Mesendoderm (in vitro differentiated cells): ENCODE measurements around the gene TSPAN5.
A peak's percentile ranks its signal among the peaks of the same experiment; 100 is the strongest.

Source experiments
- DNase-seq: peaks from one replicate; pipeline ENCODE4 v3.0.0; 2013
- H2AK5ac ChIP-seq: 2 replicates; pipeline ENCODE4 v1.6.1; 2013; ENCODE audit warnings: low read length, inconsistent platforms
- H2BK120ac ChIP-seq: 2 replicates; pipeline ENCODE4 v1.6.1; 2013; ENCODE audit warnings: low read depth, mild to moderate bottlenecking, low read length, moderate library complexity, mixed read lengths
- H2BK15ac ChIP-seq: replicated peaks from 2 replicates; pipeline ENCODE4 v1.6.1; 2013; ENCODE audit warnings: low read depth, mild to moderate bottlenecking, moderate library complexity
- H2BK5ac ChIP-seq: 2 replicates; pipeline ENCODE4 v1.6.1; 2013; ENCODE audit warnings: low read length, inconsistent platforms
- H3K18ac ChIP-seq: 2 replicates; pipeline ENCODE4 v1.6.1; 2013; ENCODE audit warnings: mild to moderate bottlenecking, low read length, mixed read lengths
- H3K23ac ChIP-seq: one replicate; pipeline ENCODE4 v1.6.1; 2013; ENCODE audit warnings: low read length
- H3K27ac ChIP-seq: 2 replicates; pipeline ENCODE4 v1.5.1; 2013; ENCODE audit warnings: low read depth, mild to moderate bottlenecking, inconsistent platforms, low read length, moderate library complexity
- H3K27me3 ChIP-seq: 2 replicates; pipeline ENCODE4 v1.6.1; 2013; ENCODE audit warnings: low read length, control low read depth, mild to moderate bottlenecking, inconsistent platforms; ENCODE audit not compliant: insufficient read depth, poor library complexity
- H3K36me3 ChIP-seq: 2 replicates; pipeline ENCODE4 v1.6.1; 2013; ENCODE audit warnings: low read length, inconsistent platforms; ENCODE audit not compliant: control insufficient read depth, insufficient read depth
- H3K4ac ChIP-seq: one replicate; pipeline ENCODE4 v1.6.1; 2013; ENCODE audit warnings: low read depth, mild to moderate bottlenecking, low read length, moderate library complexity
- H3K4me1 ChIP-seq: 2 replicates; pipeline ENCODE4 v1.6.1; 2013; ENCODE audit warnings: low read depth, low read length, inconsistent platforms; ENCODE audit not compliant: control insufficient read depth
- H3K4me2 ChIP-seq: 2 replicates; pipeline ENCODE4 v1.6.1; 2013; ENCODE audit warnings: low read length
- H3K4me3 ChIP-seq: 2 replicates; pipeline ENCODE4 v1.5.1; 2013; ENCODE audit warnings: mild to moderate bottlenecking, low read length
- H3K56ac ChIP-seq: one replicate; pipeline ENCODE4 v1.6.1; 2013; ENCODE audit warnings: low read length
- H3K79me1 ChIP-seq: 2 replicates; pipeline ENCODE4 v1.6.1; 2013; ENCODE audit warnings: low read length, inconsistent platforms
- H3K79me2 ChIP-seq: 2 replicates; pipeline ENCODE4 v1.6.1; 2013; ENCODE audit warnings: mild to moderate bottlenecking, low read length; ENCODE audit not compliant: control insufficient read depth, insufficient read depth
- H3K9ac ChIP-seq: 2 replicates; pipeline ENCODE4 v1.6.1; 2013; ENCODE audit warnings: low read length, inconsistent platforms
- H4K5ac ChIP-seq: one replicate; pipeline ENCODE4 v1.6.1; 2013; ENCODE audit warnings: low read length
- H4K8ac ChIP-seq: one replicate; pipeline ENCODE4 v1.6.1; 2013; ENCODE audit warnings: low read depth, mild to moderate bottlenecking, control low read depth, low read length, moderate library complexity
- WGBS: extraction: QIAGEN DNeasy Blood & Tissue Kit; methylation state at CpG from one replicate; pipeline ENCODE4 v1.1.7; 2013; ENCODE audit warnings: low lambda C conversion rate, missing lambda C conversion rate; ENCODE audit not compliant: insufficient coverage; ENCODE audit errors: extremely low coverage; 5-methylcytosine and 5-hydroxymethylcytosine counted together

TSPAN5 gene

DNA sequence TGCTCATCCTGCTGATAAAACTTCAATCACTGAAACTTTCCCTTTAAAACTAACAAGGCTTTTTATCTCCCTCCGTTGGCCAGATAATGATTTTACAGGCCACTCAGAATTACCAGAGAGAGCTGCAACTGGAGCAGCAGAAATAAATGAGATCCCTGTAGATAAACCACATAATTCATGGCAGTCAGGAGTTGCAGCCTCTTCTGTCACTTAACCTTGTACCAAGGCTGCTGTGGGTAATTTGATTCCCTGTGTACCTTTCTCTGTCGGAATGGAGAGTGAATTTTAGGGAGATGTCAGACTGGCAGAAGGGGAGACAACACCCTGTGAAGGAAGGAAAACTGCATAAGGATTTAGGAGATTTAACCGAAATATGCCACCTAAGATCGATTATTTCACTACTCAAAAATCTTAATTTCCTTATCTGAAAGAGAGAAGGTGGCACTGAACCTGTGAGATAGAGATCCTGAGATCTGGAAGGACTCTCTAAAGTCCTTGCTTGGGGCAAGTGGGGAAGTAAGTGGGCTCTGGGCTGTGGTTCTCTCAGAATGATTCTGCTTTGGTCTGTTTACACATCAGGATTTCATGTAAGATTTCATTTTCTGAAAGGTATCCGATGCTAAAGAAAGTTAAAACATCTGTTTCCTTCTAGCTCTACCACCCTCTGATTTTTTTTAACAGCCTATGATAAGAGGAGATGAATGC, 14.3 kb upstream of the TSPAN5 start:
- whole genome bisulfite sequencing: no CpG with 5 or more reads among the region's 5 CpGs
- H3K27ac ChIP-seq: peak overlapping the region; percentile 27
- H2BK5ac ChIP-seq: peak overlapping the region; percentile 26
- no peak overlapping the region for H3K4ac ChIP-seq
- H3K4me3 ChIP-seq: no peak overlapping the region
- H2AK5ac ChIP-seq: no peak overlapping the region
- peaks cover 7% of the 10 kb centered on the region for H3K4me1 ChIP-seq
- H2BK120ac ChIP-seq: no peak overlapping the region
- H2BK15ac ChIP-seq: no peak overlapping the region
- H3K56ac ChIP-seq: no peak overlapping the region
- no peaks in the 10 kb centered on the region for H3K27me3 ChIP-seq
- H3K79me1 ChIP-seq: no peaks in the 10 kb centered on the region
- no peaks in the 10 kb centered on the region for H3K36me3 ChIP-seq
- no peak overlapping the region for H3K4me2 ChIP-seq
- no peak overlapping the region for H3K23ac ChIP-seq
- no peaks in the 10 kb centered on the region for H3K79me2 ChIP-seq
- H4K5ac ChIP-seq: no peak overlapping the region
- H3K18ac ChIP-seq: no peak overlapping the region
- H4K8ac ChIP-seq: no peak overlapping the region
- H3K9ac ChIP-seq: no peak overlapping the region
- peak; percentile 72 for DNase-seq

DNA sequence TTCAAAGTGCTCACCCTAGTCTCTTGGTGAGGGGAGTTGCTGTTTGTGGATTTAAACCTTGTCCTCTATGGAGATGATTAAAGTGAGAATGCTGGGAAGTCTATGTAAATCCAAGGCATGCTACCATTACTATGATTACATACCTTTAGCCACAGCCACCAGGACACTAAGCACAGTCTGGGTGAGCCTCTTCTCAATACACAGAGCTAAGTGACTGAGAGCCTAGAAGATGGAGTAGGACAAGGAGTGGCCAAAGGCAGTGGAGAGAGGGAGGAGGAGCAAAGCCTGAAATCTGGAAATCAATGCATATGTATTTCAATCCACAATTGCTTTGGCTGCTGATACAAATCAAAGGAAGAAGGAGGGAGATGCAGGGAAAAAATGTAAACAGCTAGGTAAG, 12.7 kb upstream of the TSPAN5 start:
- H4K5ac ChIP-seq: no peak overlapping the region
- no peak overlapping the region for H3K18ac ChIP-seq
- no peak overlapping the region for H3K27ac ChIP-seq
- H2AK5ac ChIP-seq: no peak overlapping the region
- H3K4me2 ChIP-seq: no peak overlapping the region
- no peak overlapping the region for H3K56ac ChIP-seq
- H3K27me3 ChIP-seq: no peaks in the 10 kb centered on the region
- H3K36me3 ChIP-seq: no peaks in the 10 kb centered on the region
- H2BK5ac ChIP-seq: no peak overlapping the region
- H3K23ac ChIP-seq: no peak overlapping the region
- H2BK120ac ChIP-seq: no peak overlapping the region
- peaks cover 7% of the 10 kb centered on the region for H3K4me1 ChIP-seq
- H4K8ac ChIP-seq: no peak overlapping the region
- DNase-seq: peak; percentile 56
- H2BK15ac ChIP-seq: no peak overlapping the region
- H3K79me1 ChIP-seq: no peaks in the 10 kb centered on the region
- no peak overlapping the region for H3K4ac ChIP-seq
- no peak overlapping the region for H3K9ac ChIP-seq
- no peaks in the 10 kb centered on the region for H3K79me2 ChIP-seq
- H3K4me3 ChIP-seq: no peak overlapping the region

DNA sequence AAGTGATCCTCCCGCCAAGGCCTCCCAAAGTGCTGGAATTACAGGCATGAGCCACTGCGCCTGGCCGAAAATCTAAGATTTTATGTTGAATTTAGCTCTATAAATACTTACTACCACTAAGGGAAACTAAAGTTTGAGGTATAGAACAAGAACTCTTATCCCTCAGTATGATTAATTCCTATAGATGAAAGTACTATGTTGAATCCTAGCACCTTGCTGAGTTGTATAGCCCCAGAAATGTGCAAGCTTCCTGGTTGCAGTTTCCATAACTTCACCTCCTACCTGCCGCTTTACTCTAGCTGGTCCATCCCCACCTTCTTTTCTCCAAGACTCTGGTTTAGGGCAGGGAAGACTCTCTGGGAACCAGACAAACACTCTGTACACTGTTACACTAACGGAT, 11.8 kb upstream of the TSPAN5 start:
- H2AK5ac ChIP-seq: no peak overlapping the region
- H4K5ac ChIP-seq: no peak overlapping the region
- no peak overlapping the region for H3K27ac ChIP-seq
- no peak overlapping the region for H3K23ac ChIP-seq
- H3K4me1 ChIP-seq: peaks cover 7% of the 10 kb centered on the region
- no peaks in the 10 kb centered on the region for H3K79me1 ChIP-seq
- WGBS: no CpG with 5 or more reads among the region's 5 CpGs
- H3K27me3 ChIP-seq: no peaks in the 10 kb centered on the region
- H3K4me3 ChIP-seq: no peak overlapping the region
- H3K4ac ChIP-seq: no peak overlapping the region
- H3K9ac ChIP-seq: no peak overlapping the region
- no peak overlapping the region for H3K18ac ChIP-seq
- no peak overlapping the region for H2BK15ac ChIP-seq
- no peak overlapping the region for H4K8ac ChIP-seq
- no peak overlapping the region for H2BK5ac ChIP-seq
- no peak overlapping the region for H3K4me2 ChIP-seq
- H3K56ac ChIP-seq: no peak overlapping the region
- H3K79me2 ChIP-seq: no peaks in the 10 kb centered on the region
- no peak for DNase-seq
- H2BK120ac ChIP-seq: no peak overlapping the region
- no peaks in the 10 kb centered on the region for H3K36me3 ChIP-seq

DNA sequence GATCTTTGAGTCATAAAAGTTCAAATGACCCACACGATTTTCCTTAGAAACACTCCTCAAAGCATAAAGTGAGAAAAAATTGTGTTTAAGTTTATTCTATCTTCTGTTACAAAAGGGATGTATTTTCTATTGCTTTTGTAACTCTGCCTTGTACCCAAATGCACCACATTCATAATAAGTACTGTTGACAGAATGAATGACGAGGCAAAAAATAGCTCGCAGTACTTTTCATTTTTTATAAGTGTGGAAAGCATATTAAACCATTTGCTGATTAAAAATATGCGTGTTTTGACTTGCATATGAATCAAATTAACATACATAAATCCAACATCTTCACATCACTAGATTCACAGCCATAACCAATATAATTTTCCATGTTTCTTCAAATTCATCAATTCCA, 11.2 kb upstream of the TSPAN5 start:
- no peak overlapping the region for H2AK5ac ChIP-seq
- H4K8ac ChIP-seq: no peak overlapping the region
- H3K36me3 ChIP-seq: no peaks in the 10 kb centered on the region
- H3K18ac ChIP-seq: no peak overlapping the region
- no peak overlapping the region for H2BK15ac ChIP-seq
- H3K4me2 ChIP-seq: no peak overlapping the region
- no peak overlapping the region for H3K9ac ChIP-seq
- H3K4me1 ChIP-seq: peaks cover 7% of the 10 kb centered on the region
- WGBS: no CpG with 5 or more reads among the region's 4 CpGs
- no peak overlapping the region for H2BK120ac ChIP-seq
- no peak overlapping the region for H3K4me3 ChIP-seq
- H3K23ac ChIP-seq: no peak overlapping the region
- H2BK5ac ChIP-seq: no peak overlapping the region
- H3K79me1 ChIP-seq: no peaks in the 10 kb centered on the region
- DNase-seq: no peak
- H3K4ac ChIP-seq: no peak overlapping the region
- no peak overlapping the region for H3K27ac ChIP-seq
- no peaks in the 10 kb centered on the region for H3K79me2 ChIP-seq
- H3K27me3 ChIP-seq: no peaks in the 10 kb centered on the region
- no peak overlapping the region for H3K56ac ChIP-seq
- H4K5ac ChIP-seq: no peak overlapping the region

DNA sequence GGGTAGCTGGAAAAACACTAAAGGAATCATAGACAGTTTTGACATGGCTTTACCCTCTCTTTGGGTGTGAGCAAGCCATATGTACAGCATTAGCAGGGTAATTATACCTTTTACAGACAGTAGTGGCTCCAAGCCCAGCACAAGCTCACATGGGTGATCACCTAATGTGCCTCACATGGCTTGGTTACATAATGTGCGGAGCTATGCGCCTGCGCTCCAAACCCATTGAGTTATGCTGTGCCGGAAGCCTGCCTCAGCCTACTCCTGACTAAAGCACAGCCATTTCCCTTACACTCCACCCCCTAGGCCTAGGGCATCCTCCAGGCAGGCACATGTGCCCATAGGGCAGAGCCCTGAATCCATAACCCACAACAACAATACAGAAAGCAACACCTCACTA, 6.5 kb upstream of the TSPAN5 start:
- H2BK15ac ChIP-seq: no peak overlapping the region
- H3K4me3 ChIP-seq: no peak overlapping the region
- no peaks in the 10 kb centered on the region for H3K79me2 ChIP-seq
- H2BK5ac ChIP-seq: no peak overlapping the region
- no peak overlapping the region for H2AK5ac ChIP-seq
- no peak overlapping the region for H3K18ac ChIP-seq
- peak; percentile 49 for DNase-seq
- H2BK120ac ChIP-seq: no peak overlapping the region
- no peak overlapping the region for H3K4me2 ChIP-seq
- H3K79me1 ChIP-seq: no peaks in the 10 kb centered on the region
- H3K4me1 ChIP-seq: no peaks in the 10 kb centered on the region
- WGBS: no CpG with 5 or more reads among the region's 4 CpGs
- H3K27ac ChIP-seq: no peak overlapping the region
- no peak overlapping the region for H3K23ac ChIP-seq
- H3K27me3 ChIP-seq: no peaks in the 10 kb centered on the region
- no peak overlapping the region for H3K4ac ChIP-seq
- no peak overlapping the region for H4K8ac ChIP-seq
- no peak overlapping the region for H4K5ac ChIP-seq
- no peak overlapping the region for H3K56ac ChIP-seq
- H3K9ac ChIP-seq: no peak overlapping the region
- no peaks in the 10 kb centered on the region for H3K36me3 ChIP-seq
